ENCODE data around the gene SLC22A5. TPM values are rescaled to one million over a fixed set of nuclear protein-coding genes. Genes with fewer than 3 reads are reported as not detected.
A peak's percentile ranks its signal among the peaks of the same experiment; 100 is the strongest.

The SLC22A5 gene
- total and polyA plus RNA-seq, 9 of the 15 experiments (the other 6 are each of a cell fraction or from before 2014, with no cell fraction given), result 3.0 to 16.6 (median 8.3) TPM

DNA sequence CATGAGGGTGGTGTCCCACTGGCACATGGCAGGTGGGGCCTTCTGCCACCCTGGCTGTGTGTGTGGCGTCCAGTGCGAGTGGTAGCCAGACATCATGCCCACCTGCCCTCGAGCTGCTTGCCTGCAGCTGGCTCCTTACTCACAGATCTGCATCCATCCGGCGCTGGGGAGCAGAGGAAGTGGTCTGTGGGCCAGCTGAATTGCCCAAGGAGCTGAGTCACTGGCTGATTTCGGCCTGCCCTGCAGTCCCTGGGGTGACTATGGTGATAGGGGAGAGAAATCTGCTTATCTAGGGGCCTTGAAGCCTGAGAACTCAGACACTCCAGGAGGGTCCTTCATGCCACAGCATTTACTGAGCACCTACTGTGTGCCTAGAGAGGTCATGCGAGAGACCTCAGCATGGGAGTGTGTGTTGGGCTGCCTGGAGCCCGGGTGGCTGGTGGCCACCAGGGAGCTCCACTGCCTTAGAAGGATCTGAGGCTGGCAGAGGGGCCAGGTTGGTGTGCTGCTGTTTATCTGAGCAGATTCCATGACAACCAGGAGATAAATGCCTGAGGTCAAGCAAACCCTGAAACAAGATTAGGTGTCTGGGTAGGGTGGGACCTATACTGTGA is 57.1 kb downstream of the SLC22A5 start (continued):
- TF ChIP-seq, protein P1, sequence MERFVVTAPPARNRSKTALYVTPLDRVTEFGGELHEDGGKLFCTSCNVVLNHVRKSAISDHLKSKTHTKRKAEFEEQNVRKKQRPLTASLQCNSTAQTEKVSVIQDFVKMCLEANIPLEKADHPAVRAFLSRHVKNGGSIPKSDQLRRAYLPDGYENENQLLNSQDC (CRISPR knock-in tag; IDR thresholded peaks at IDR 0.05), result no peak
- TF ChIP-seq, protein P2, sequence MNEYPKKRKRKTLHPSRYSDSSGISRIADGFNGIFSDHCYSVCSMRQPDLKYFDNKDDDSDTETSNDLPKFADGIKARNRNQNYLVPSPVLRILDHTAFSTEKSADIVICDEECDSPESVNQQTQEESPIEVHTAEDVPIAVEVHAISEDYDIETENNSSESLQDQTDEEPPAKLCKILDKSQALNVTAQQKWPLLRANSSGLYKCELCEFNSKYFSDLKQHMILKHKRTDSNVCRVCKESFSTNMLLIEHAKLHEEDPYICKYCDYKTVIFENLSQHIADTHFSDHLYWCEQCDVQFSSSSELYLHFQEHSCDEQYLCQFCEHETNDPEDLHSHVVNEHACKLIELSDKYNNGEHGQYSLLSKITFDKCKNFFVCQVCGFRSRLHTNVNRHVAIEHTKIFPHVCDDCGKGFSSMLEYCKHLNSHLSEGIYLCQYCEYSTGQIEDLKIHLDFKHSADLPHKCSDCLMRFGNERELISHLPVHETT (CRISPR knock-in tag; conservative IDR thresholded peaks at IDR 0.05 in 1 of 2, IDR thresholded peaks at IDR 0.05 in 1 of 2), result peak in 1 of 2 experiments; percentile 77; a peak in 2 of 4 replicates
- TF ChIP-seq NCOA1 (IDR thresholded peaks at IDR 0.05; ENCODE audit: low read depth) (peak; percentile 82), ZNF12 (CRISPR knock-in tag; IDR thresholded peaks at IDR 0.05) (no peak), IRF2 (CRISPR knock-in tag; IDR thresholded peaks at IDR 0.05) (no peak), BRD4 (IDR thresholded peaks at IDR 0.05) (no peak), PTBP1 (IDR thresholded peaks at IDR 0.05; ENCODE audit: low read depth, low read length) (no peak), KLF16 (IDR thresholded peaks at IDR 0.05) (peak; percentile 93), ADNP (tag; IDR thresholded peaks at IDR 0.05) (no peak), RB1 (IDR thresholded peaks at IDR 0.05; ENCODE audit: low read depth) (no peak; the same call in 1 of the 2 replicates), ARHGAP35 (IDR thresholded peaks at IDR 0.05; ENCODE audit: partially characterized antibody) (no peak), TFAM (CRISPR knock-in tag; conservative IDR thresholded peaks at IDR 0.05) (no peak), ZNF24 (IDR thresholded peaks at IDR 0.05) (no peak; the same call in 1 of the 2 replicates)
- TF ChIP-seq, protein P3, sequence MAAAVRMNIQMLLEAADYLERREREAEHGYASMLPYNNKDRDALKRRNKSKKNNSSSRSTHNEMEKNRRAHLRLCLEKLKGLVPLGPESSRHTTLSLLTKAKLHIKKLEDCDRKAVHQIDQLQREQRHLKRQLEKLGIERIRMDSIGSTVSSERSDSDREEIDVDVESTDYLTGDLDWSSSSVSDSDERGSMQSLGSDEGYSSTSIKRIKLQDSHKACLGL (CRISPR knock-in tag; IDR thresholded peaks at IDR 0.05; ENCODE audit: borderline replicate concordance, poor library complexity, severe bottlenecking), result no peak
- TF ChIP-seq, protein P4, sequence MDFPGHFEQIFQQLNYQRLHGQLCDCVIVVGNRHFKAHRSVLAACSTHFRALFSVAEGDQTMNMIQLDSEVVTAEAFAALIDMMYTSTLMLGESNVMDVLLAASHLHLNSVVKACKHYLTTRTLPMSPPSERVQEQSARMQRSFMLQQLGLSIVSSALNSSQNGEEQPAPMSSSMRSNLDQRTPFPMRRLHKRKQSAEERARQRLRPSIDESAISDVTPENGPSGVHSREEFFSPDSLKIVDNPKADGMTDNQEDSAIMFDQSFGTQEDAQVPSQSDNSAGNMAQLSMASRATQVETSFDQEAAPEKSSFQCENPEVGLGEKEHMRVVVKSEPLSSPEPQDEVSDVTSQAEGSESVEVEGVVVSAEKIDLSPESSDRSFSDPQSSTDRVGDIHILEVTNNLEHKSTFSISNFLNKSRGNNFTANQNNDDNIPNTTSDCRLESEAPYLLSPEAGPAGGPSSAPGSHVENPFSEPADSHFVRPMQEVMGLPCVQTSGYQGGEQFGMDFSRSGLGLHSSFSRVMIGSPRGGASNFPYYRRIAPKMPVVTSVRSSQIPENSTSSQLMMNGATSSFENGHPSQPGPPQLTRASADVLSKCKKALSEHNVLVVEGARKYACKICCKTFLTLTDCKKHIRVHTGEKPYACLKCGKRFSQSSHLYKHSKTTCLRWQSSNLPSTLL (IDR thresholded peaks at IDR 0.05), result no peak
- TF ChIP-seq, protein P5, sequence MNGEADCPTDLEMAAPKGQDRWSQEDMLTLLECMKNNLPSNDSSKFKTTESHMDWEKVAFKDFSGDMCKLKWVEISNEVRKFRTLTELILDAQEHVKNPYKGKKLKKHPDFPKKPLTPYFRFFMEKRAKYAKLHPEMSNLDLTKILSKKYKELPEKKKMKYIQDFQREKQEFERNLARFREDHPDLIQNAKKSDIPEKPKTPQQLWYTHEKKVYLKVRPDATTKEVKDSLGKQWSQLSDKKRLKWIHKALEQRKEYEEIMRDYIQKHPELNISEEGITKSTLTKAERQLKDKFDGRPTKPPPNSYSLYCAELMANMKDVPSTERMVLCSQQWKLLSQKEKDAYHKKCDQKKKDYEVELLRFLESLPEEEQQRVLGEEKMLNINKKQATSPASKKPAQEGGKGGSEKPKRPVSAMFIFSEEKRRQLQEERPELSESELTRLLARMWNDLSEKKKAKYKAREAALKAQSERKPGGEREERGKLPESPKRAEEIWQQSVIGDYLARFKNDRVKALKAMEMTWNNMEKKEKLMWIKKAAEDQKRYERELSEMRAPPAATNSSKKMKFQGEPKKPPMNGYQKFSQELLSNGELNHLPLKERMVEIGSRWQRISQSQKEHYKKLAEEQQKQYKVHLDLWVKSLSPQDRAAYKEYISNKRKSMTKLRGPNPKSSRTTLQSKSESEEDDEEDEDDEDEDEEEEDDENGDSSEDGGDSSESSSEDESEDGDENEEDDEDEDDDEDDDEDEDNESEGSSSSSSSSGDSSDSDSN (IDR thresholded peaks at IDR 0.05; ENCODE audit: borderline replicate concordance in 1 of 2, low read depth in 2 of 2, low read length in 2 of 2), result peak in 1 of 2 experiments; percentile 34; a peak in 1 of 4 replicates
- TF ChIP-seq, protein P6, sequence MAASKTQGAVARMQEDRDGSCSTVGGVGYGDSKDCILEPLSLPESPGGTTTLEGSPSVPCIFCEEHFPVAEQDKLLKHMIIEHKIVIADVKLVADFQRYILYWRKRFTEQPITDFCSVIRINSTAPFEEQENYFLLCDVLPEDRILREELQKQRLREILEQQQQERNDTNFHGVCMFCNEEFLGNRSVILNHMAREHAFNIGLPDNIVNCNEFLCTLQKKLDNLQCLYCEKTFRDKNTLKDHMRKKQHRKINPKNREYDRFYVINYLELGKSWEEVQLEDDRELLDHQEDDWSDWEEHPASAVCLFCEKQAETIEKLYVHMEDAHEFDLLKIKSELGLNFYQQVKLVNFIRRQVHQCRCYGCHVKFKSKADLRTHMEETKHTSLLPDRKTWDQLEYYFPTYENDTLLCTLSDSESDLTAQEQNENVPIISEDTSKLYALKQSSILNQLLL (CRISPR knock-in tag; IDR thresholded peaks at IDR 0.05; ENCODE audit: borderline replicate concordance), result no peak
- TF ChIP-seq, protein P7, sequence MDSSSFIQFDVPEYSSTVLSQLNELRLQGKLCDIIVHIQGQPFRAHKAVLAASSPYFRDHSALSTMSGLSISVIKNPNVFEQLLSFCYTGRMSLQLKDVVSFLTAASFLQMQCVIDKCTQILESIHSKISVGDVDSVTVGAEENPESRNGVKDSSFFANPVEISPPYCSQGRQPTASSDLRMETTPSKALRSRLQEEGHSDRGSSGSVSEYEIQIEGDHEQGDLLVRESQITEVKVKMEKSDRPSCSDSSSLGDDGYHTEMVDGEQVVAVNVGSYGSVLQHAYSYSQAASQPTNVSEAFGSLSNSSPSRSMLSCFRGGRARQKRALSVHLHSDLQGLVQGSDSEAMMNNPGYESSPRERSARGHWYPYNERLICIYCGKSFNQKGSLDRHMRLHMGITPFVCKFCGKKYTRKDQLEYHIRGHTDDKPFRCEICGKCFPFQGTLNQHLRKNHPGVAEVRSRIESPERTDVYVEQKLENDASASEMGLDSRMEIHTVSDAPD (CRISPR knock-in tag; IDR thresholded peaks at IDR 0.05), result no peak
